ENCODE measurements around the gene GRM1. TPM values are rescaled to one million over a fixed set of nuclear protein-coding genes. Genes with fewer than 3 reads are reported as not detected.

The GRM1 gene
- total and polyA plus RNA-seq, 8 donors: not detected

DNA sequence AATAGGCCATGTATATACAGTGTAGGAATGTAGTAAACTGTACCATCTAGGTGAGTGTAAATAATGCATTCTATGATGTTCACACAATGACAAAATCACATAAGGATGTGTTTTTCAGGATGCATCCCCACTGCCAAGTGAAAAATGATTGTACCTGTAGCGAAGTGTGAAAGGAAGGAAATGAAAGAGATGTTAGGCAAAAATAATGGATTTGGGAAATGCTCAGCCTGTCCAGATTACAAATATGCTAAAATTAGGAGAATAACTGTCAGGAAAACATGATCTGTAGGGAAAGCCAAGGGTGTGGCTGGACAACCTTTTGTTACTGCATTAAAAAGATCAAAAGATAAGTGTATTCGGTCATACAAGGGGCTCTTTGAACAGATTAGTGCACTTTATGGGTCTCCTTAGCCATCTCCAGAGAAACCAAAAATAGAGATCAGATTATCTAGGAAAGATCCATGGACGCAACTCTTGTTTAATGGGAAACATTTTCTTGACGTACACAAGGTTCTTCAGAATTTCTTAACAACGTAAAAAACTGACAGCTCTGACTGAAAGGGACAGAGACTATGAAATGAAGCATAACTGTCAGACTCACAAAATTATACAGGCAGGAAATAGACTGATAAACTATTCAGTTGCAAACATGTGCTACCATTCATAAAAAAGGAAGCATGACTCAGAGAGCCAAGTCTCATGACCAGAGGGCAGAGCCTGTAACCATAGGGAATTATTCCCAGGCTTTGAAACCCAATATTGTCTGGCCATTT, 261.1 kb downstream of the GRM1 start:
- Histone ChIP-seq H3K9me3 (no peaks in the 10 kb centered on the region), H3K4me3 (no peak overlapping the region), H3K36me3 (no peaks in the 10 kb centered on the region), H3K4me1 (no peaks in the 10 kb centered on the region), H3K27me3 (no peaks in the 10 kb centered on the region), H3K27ac (no peak overlapping the region)
- peak in 1 of 2 donors; percentile 32 for DNase-seq
- 70 to 76% (median 72%) methylated on average over 5 of the region's 5 CpGs for WGBS, 5 donors
- intact Hi-C loops (cut with DNase I; ENCODE audit: low total_unique reads): no loop called here
- TF ChIP-seq, protein P1, sequence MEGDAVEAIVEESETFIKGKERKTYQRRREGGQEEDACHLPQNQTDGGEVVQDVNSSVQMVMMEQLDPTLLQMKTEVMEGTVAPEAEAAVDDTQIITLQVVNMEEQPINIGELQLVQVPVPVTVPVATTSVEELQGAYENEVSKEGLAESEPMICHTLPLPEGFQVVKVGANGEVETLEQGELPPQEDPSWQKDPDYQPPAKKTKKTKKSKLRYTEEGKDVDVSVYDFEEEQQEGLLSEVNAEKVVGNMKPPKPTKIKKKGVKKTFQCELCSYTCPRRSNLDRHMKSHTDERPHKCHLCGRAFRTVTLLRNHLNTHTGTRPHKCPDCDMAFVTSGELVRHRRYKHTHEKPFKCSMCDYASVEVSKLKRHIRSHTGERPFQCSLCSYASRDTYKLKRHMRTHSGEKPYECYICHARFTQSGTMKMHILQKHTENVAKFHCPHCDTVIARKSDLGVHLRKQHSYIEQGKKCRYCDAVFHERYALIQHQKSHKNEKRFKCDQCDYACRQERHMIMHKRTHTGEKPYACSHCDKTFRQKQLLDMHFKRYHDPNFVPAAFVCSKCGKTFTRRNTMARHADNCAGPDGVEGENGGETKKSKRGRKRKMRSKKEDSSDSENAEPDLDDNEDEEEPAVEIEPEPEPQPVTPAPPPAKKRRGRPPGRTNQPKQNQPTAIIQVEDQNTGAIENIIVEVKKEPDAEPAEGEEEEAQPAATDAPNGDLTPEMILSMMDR (IDR thresholded peaks at IDR 0.05): no peak
- TF ChIP-seq POLR2AphosphoS5 (IDR thresholded peaks at IDR 0.05): no peak
- TF ChIP-seq EP300 (IDR thresholded peaks at IDR 0.05): no peak
- no peak for TF ChIP-seq POLR2A (IDR thresholded peaks at IDR 0.05)

DNA sequence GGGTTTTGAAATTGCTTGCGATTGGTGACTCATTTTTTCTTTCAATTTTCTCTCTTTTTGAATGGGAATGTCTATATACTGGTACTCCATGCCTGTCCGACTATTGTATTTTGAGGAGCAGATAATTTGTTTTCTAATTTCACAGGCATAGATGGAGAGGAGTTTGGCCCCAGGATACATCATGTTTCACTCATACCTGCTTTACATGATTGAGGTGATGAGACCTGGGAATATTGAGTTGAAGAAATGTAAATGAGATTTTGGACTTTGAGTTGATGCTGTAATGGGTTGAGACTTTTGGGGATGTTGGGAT, 261.7 kb downstream of the GRM1 start:
- Histone ChIP-seq H3K36me3 (no peaks in the 10 kb centered on the region), H3K4me1 (no peaks in the 10 kb centered on the region), H3K9me3 (no peaks in the 10 kb centered on the region), H3K27ac (no peak overlapping the region), H3K4me3 (no peak overlapping the region), H3K27me3 (no peaks in the 10 kb centered on the region)
- no peak for DNase-seq
- WGBS, 5 donors: 75 to 92% (median 87%) methylated on average over 2 of the region's 2 CpGs
- intact Hi-C loops (cut with DNase I; ENCODE audit: low total_unique reads): no loop called here
- TF ChIP-seq, protein P1 (IDR thresholded peaks at IDR 0.05): no peak
- TF ChIP-seq POLR2AphosphoS5 (IDR thresholded peaks at IDR 0.05) (no peak), POLR2A (IDR thresholded peaks at IDR 0.05) (no peak), EP300 (IDR thresholded peaks at IDR 0.05) (no peak)

DNA sequence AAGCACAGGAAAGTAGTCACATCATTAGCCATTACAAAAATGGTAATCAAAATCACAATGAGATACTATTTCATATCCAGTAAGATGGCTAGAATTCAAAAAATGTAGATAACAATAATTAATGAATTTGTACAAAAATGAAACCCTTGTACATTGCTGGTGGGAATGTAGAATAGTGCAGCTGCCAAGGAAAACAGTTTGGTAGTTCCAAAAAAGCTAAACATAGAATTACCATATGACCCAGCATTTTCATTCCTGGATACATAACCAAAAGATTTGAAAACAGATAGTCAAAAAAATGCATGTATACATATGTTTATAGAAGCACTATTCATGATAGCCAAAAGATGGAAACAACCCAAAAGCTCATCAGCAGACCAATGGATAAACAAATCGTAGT, 263.6 kb downstream of the GRM1 start:
- H3K36me3 ChIP-seq: no peaks in the 10 kb centered on the region
- TF ChIP-seq, protein P1 (IDR thresholded peaks at IDR 0.05): no peak
- TF ChIP-seq EP300 (IDR thresholded peaks at IDR 0.05) (no peak), POLR2A (IDR thresholded peaks at IDR 0.05) (no peak)
- no peak overlapping the region for H3K27ac ChIP-seq
- no peak for DNase-seq
- 62 to 85% (median 76%) methylated on average over 1 of the region's 1 CpG for whole genome bisulfite sequencing, 5 donors
- no peaks in the 10 kb centered on the region for H3K4me1 ChIP-seq
- no peaks in the 10 kb centered on the region for H3K27me3 ChIP-seq
- intact Hi-C loops (cut with DNase I; ENCODE audit: low total_unique reads): no loop called here
- H3K4me3 ChIP-seq: no peak overlapping the region
- no peaks in the 10 kb centered on the region for H3K9me3 ChIP-seq

DNA sequence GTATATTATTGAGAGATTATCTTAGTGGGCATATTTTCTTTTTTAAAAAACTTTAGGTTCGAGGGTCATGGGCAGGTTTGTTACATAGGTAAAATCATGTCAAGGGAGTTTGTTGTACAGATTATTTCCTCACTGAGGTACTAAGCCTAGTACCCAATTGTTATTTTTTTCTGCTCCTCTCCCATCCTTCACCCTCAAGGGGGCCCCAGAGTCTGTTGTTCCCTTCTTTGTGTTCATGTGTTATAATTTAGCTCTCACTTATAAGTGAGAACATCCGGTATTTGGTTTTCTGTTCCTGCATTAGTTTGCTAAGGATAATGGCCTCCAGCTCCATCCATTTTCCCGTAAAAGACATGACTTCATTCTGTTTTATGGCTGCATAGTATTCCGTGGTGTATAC, 266.8 kb downstream of the GRM1 start:
- no peaks in the 10 kb centered on the region for H3K36me3 ChIP-seq
- TF ChIP-seq POLR2A (IDR thresholded peaks at IDR 0.05) (no peak), POLR2AphosphoS5 (IDR thresholded peaks at IDR 0.05) (no peak), EP300 (IDR thresholded peaks at IDR 0.05) (no peak)
- TF ChIP-seq, protein P1 (IDR thresholded peaks at IDR 0.05): no peak
- 82 to 91% (median 87%) methylated on average over 4 of the region's 4 CpGs for WGBS, 5 donors
- no peaks in the 10 kb centered on the region for H3K4me1 ChIP-seq
- DNase-seq: no peak
- no peaks in the 10 kb centered on the region for H3K9me3 ChIP-seq
- H3K27ac ChIP-seq: no peak overlapping the region
- no peak overlapping the region for H3K4me3 ChIP-seq
- H3K27me3 ChIP-seq: no peaks in the 10 kb centered on the region
- intact Hi-C loops (cut with DNase I; ENCODE audit: low total_unique reads): no loop called here

Data from stomach (tissue), 9 donors.